Prostate gland (tissue), 2 donors: ENCODE data around the gene FOXJ1. TPM values are rescaled to one million over a fixed set of nuclear protein-coding genes. Genes with fewer than 3 reads are reported as not detected.

Experiments used
- DNase-seq: peaks from one replicate; pipeline ENCODE4 v3.0.0-alpha.2; 2019; ENCODE audit warnings: low spot score
- H3K27ac ChIP-seq, 2 donors: fragments of 200-600 bp; sonication (generic); 2 replicates each; pipeline ENCODE4 v1.5.1; 2017 to 2019
- H3K27me3 ChIP-seq: fragments of 200-600 bp; sonication (generic); replicated peaks from 2 replicates; pipeline ENCODE4 v1.5.1; 2019; ENCODE audit not compliant: insufficient read depth
- H3K36me3 ChIP-seq, 2 donors: fragments of 200-600 bp; sonication (generic); 1 replicate in 1 of 2; 2 replicates in 1 of 2; pipeline versions ENCODE4 v1.5.1 to v1.8.1; 2017 to 2019
- H3K4me1 ChIP-seq: fragments of 200-600 bp; sonication (generic); replicated peaks from 2 replicates; pipeline ENCODE4 v1.5.1; 2019
- H3K4me3 ChIP-seq, 2 donors: fragments of 200-600 bp; sonication (generic); 2 replicates each; pipeline ENCODE4 v1.5.1; 2017 to 2019
- H3K9me3 ChIP-seq: fragments of 200-600 bp; sonication (generic); 2 replicates; pipeline ENCODE4 v1.5.1; 2017
- POLR2A ChIP-seq: fragments of 450-650 bp; IDR thresholded peaks from one replicate; pipeline ENCODE4 v1.6.1; 2016; ENCODE audit warnings: antibody characterized with exemption, mild to moderate bottlenecking
- POLR2AphosphoS5 ChIP-seq: sonication (generic); formaldehyde crosslinking; IDR thresholded peaks from one replicate; pipeline ENCODE4 v1.6.1; 2017; ENCODE audit warnings: antibody characterized with exemption
- WGBS: methylation state at CpG from one replicate; pipeline ENCODE4 v1.1.5; 2018; 5-methylcytosine and 5-hydroxymethylcytosine counted together
- intact Hi-C: fragments of 100-400 bp; cut with DNase I; formaldehyde crosslinking; loops from one replicate; pipeline ENCODE4 v1.14.2; 2022
- total RNA-seq, 2 donors: library from RNA; depleted of rRNA; stranded (reverse); fragments of >200 nt; gene quantifications; one replicate each; pipeline ENCODE4 v1.1.0, GENCODE V29; 2016
- TF ChIP-seq, protein P1 (sequence below), 4 experiments: fragments of 200-600 bp in 2 of 4; fragments of 450-650 bp in 2 of 4; sonication (generic) in 2 of 4; IDR thresholded peaks; 1 replicate in 3 of 4; 2 replicates in 1 of 4; pipeline ENCODE4 v1.5.1; 2016 to 2019; ENCODE audit warnings: antibody characterized with exemption in 4 of 4, mild to moderate bottlenecking in 2 of 4, moderate library complexity in 2 of 4

The FOXJ1 gene
- total RNA-seq, 2 donors from 2014 or later, result 0.55 to 11.2 TPM

DNA sequence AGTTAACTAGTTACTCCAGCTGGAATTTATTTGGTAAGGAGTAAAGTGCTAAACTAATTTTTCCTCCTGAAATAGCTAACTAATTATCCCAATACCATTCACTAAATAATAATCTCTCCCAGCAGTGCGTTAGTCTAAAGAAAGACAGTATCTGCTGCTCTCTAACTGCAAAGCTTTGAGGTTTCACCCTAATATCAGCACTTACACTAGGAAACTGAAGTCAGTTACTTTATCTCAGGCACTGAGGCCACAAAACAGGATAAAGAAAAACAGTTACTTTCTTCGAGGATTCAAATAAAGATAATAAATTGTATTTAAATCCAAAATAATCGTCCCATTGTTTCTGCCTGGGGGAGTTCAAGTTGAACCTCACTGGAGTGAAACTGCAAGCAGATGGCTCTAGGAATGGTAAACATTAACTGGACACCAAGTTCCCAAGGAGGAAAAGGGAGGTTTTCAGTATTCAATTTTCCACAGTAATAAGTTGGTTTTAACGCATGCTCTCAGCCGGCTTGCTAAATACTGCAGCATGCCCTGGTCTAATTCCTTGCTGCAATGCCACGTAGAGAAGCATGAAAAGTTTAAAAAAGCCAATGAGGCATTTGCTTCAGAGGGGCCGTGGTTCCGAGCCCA lies 20.0 kb upstream of the FOXJ1 start:
- no peaks in the 10 kb centered on the region for H3K36me3 ChIP-seq

GRCh38 chr17:76159157-76159556 lies 18.1 kb upstream of the FOXJ1 start:
- H3K4me3 ChIP-seq, result no peak overlapping the region
- WGBS, result 92% methylated on average over 9 of the region's 9 CpGs
- no peaks in the 10 kb centered on the region for H3K27me3 ChIP-seq
- intact Hi-C loops, result no loop called here
- H3K36me3 ChIP-seq, result no peaks in the 10 kb centered on the region
- H3K27ac ChIP-seq, result no peak overlapping the region
- no peak for TF ChIP-seq POLR2AphosphoS5
- TF ChIP-seq, protein P1, sequence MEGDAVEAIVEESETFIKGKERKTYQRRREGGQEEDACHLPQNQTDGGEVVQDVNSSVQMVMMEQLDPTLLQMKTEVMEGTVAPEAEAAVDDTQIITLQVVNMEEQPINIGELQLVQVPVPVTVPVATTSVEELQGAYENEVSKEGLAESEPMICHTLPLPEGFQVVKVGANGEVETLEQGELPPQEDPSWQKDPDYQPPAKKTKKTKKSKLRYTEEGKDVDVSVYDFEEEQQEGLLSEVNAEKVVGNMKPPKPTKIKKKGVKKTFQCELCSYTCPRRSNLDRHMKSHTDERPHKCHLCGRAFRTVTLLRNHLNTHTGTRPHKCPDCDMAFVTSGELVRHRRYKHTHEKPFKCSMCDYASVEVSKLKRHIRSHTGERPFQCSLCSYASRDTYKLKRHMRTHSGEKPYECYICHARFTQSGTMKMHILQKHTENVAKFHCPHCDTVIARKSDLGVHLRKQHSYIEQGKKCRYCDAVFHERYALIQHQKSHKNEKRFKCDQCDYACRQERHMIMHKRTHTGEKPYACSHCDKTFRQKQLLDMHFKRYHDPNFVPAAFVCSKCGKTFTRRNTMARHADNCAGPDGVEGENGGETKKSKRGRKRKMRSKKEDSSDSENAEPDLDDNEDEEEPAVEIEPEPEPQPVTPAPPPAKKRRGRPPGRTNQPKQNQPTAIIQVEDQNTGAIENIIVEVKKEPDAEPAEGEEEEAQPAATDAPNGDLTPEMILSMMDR (IDR thresholded peaks at IDR 0.05), result no peak
- TF ChIP-seq POLR2A, result no peak
- H3K4me1 ChIP-seq, result peaks cover 10% of the 10 kb centered on the region
- no peak for DNase-seq
- H3K9me3 ChIP-seq, result no peaks in the 10 kb centered on the region

More for the DNA sequence above, 20.0 kb upstream of the FOXJ1 start:
- no peak for DNase-seq
- Histone ChIP-seq H3K9me3 (no peaks in the 10 kb centered on the region), H3K27ac (peak overlapping the region; percentile 38 to 41), H3K4me1 (peaks cover 6% of the 10 kb centered on the region), H3K4me3 (no peak overlapping the region), H3K27me3 (no peaks in the 10 kb centered on the region)
- intact Hi-C loops, result no loop called here
- 39% methylated on average over 8 of the region's 8 CpGs for WGBS
- TF ChIP-seq POLR2A (no peak), POLR2AphosphoS5 (peak; percentile 42)
- TF ChIP-seq, protein P1 (IDR thresholded peaks at IDR 0.05), result no peak

- WGBS, result 93% methylated on average over 5 of the region's 5 CpGs
- Histone ChIP-seq H3K36me3 (no peaks in the 10 kb centered on the region), H3K4me1 (peaks cover 10% of the 10 kb centered on the region), H3K27ac (no peak overlapping the region), H3K27me3 (no peaks in the 10 kb centered on the region), H3K9me3 (no peaks in the 10 kb centered on the region), H3K4me3 (no peak overlapping the region)
- intact Hi-C loops, result no loop called here
- no peak for TF ChIP-seq POLR2A
- TF ChIP-seq, protein P1 (IDR thresholded peaks at IDR 0.05), result no peak
- TF ChIP-seq POLR2AphosphoS5, result no peak
- DNase-seq, result no peak
These were observed 16.7 kb upstream of the FOXJ1 start for GRCh38 chr17:76157759-76158158.

DNA sequence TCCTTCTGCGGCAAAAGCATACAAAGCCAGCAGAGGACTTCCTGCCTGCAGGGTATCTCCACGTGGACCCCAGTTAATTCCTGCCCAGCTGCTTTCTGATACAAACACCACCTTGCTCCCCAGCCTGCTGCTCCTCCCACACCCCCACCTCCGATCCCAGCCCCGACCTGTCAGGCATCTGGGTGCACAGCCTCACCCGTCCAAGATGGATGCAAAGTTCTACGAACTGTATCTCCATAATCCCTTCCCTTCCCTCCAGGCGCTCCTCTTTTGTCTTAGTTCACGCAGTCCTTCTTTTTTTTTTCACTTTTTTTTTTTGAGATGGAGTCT lies 15.6 kb upstream of the FOXJ1 start:
- Histone ChIP-seq H3K36me3 (no peaks in the 10 kb centered on the region), H3K27ac (no peak overlapping the region), H3K9me3 (no peaks in the 10 kb centered on the region), H3K27me3 (no peaks in the 10 kb centered on the region), H3K4me3 (no peak overlapping the region), H3K4me1 (peaks cover 10% of the 10 kb centered on the region)
- TF ChIP-seq POLR2A (no peak), POLR2AphosphoS5 (no peak)
- TF ChIP-seq, protein P1 (IDR thresholded peaks at IDR 0.05), result no peak
- intact Hi-C loops, result no loop called here
- DNase-seq, result no peak
- 85% methylated on average over 8 of the region's 8 CpGs for WGBS

DNA sequence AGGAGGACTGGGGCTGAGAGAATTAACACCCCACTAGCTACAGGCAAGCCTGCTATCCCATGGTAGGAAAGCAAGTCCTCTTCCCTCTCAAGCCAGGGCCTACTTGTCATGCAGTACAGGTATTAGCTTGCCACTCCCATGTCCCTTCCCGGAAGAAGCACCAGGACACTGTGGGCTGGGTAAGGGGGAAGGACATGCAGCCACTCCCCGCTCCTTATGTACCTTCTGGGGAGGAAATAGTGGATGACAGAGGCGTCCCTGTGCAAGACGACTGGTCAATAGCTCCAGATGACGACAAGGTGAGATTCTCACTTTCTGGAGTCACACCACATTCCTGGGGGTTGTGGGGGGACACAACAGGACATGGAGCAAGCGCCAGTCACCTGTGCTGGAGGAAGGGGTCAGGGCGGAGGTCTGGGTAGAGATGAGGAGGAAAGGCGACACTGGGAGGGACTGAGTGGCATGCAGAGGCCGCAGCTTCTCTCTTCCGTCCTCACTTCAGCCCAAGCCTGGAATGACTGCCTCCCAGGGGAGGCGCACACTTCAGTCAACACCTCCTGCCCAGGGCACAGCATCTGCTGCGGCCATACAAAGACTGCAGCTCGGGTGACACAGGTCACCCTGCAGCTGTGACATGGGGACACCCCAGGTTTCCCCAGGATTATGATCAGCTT lies 15.1 kb upstream of the FOXJ1 start:
- intact Hi-C loops, result no loop called here
- Histone ChIP-seq H3K9me3 (no peaks in the 10 kb centered on the region), H3K27ac (no peak overlapping the region), H3K4me3 (no peak overlapping the region), H3K4me1 (peaks cover 6% of the 10 kb centered on the region), H3K27me3 (no peaks in the 10 kb centered on the region), H3K36me3 (no peaks in the 10 kb centered on the region)
- TF ChIP-seq, protein P1 (IDR thresholded peaks at IDR 0.05), result no peak
- TF ChIP-seq POLR2AphosphoS5, result peak; percentile 41
- TF ChIP-seq POLR2A, result no peak
- 83% methylated on average over 13 of the region's 13 CpGs for WGBS
- no peak for DNase-seq
